Karpas-422 (cell line): ENCODE data around the gene LKAAEAR1. TPM values are rescaled to one million over a fixed set of nuclear protein-coding genes. Genes with fewer than 3 reads are reported as not detected.

Experiments
- DNase-seq: peaks from one replicate; pipeline ENCODE4 v3.0.0-alpha.2; 2015
- H2AFZ ChIP-seq: fragments of 200-600 bp; sonication (generic); 2 replicates; pipeline ENCODE4 v1.6.1; 2014; ENCODE audit warnings: antibody characterized with exemption, low read length, mixed read lengths
- H3K27ac ChIP-seq: fragments of 200-600 bp; sonication (generic); 2 replicates; pipeline ENCODE4 v1.5.1; 2014; ENCODE audit warnings: mild to moderate bottlenecking, low read length, moderate library complexity
- H3K27me3 ChIP-seq: fragments of 200-600 bp; sonication (generic); 2 replicates; pipeline ENCODE4 v1.6.1; 2014; ENCODE audit warnings: low read length, mixed read lengths
- H3K36me3 ChIP-seq: fragments of 200-600 bp; sonication (generic); 2 replicates; pipeline ENCODE4 v1.6.1; 2014; ENCODE audit warnings: low read length, mixed read lengths; ENCODE audit not compliant: insufficient read depth
- H3K4me1 ChIP-seq: fragments of 200-600 bp; sonication (generic); 2 replicates; pipeline ENCODE4 v1.6.1; 2014; ENCODE audit warnings: mild to moderate bottlenecking, low read length, mixed read lengths
- H3K4me2 ChIP-seq: fragments of 200-600 bp; sonication (generic); 2 replicates; pipeline ENCODE4 v1.6.1; 2014; ENCODE audit warnings: low read length, low read depth, mild to moderate bottlenecking; ENCODE audit not compliant: poor library complexity, severe bottlenecking
- H3K4me3 ChIP-seq: fragments of 200-600 bp; sonication (generic); 2 replicates; pipeline ENCODE4 v1.5.1; 2014; ENCODE audit warnings: mild to moderate bottlenecking, antibody characterized with exemption, low read length, mixed read lengths
- H3K79me2 ChIP-seq: fragments of 200-600 bp; sonication (generic); 2 replicates; pipeline ENCODE4 v1.6.1; 2014; ENCODE audit warnings: mild to moderate bottlenecking, low read length, mixed read lengths
- H3K9ac ChIP-seq: fragments of 200-600 bp; sonication (generic); 2 replicates; pipeline ENCODE4 v1.6.0; 2014; ENCODE audit warnings: low read length
- H3K9me2 ChIP-seq: fragments of 200-600 bp; sonication (generic), shearing (Covaris generic); replicated peaks from 2 replicates; pipeline ENCODE4 v1.6.0; 2014; ENCODE audit warnings: mild to moderate bottlenecking, low read length, moderate library complexity; ENCODE audit not compliant: insufficient read depth
- H3K9me3 ChIP-seq: fragments of 300-700, 200-600 bp; sonication (generic); 2 replicates; pipeline ENCODE4 v1.6.1; 2014; ENCODE audit warnings: low read length, mixed read lengths
- H4K20me1 ChIP-seq: fragments of 200-600 bp; sonication (generic); 2 replicates; pipeline ENCODE4 v1.6.1; 2014; ENCODE audit warnings: mild to moderate bottlenecking, antibody characterized with exemption, low read length, low read depth; ENCODE audit not compliant: insufficient read depth
- total RNA-seq: library from RNA; depleted of rRNA; stranded (reverse); fragments of >200 nt; shearing (Covaris generic); gene quantifications from 2 replicates; pipeline ENCODE4 v1.2.3, GENCODE V29; 2014; ENCODE audit warnings: low replicate concordance

LKAAEAR1 gene
- total RNA-seq, 1 experiment from 2014 or later = not detected

DNA sequence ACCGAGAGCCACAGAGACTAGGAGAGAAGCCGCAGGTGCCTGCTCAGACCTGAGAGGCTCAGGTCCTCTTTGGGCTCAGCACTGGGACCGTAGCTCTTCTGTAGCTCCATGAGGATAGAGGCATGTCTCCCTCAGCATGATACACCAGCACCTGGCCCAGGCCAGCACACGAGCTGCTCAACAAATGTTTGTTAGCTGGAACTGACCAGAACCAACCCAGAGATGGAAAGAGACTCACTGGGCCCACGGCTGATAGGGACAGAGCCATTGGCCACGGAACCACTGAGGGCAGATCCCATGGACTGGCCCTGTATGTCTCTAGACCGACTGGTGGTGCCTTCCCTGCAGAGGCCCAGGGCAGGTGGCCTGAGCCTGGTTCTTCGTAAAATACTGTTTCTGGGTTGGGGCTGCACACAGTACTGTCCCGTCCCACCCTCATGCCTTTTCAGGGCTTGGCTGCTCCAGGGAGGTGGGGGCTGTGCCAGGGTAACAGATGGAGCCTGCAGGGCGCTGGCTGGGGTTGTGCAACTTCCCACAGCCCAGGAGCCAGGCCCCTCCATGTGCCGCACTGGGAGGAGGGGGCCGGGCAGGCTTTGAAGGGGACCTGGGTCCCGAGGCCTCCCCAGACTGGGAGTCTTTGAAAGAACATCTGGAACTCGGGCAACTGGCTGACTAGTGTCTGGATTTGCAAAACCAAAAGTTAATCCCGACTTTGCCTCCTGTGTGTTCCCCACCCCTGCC lies 43.0 kb downstream of the LKAAEAR1 start:
- Histone ChIP-seq H2AFZ (no peak overlapping the region), H3K79me2 (no peaks in the 10 kb centered on the region), H3K27me3 (no peaks in the 10 kb centered on the region), H3K9ac (no peak overlapping the region), H3K4me2 (no peak overlapping the region), H3K36me3 (no peaks in the 10 kb centered on the region), H3K9me3 (no peaks in the 10 kb centered on the region), H3K4me1 (peaks cover 35% of the 10 kb centered on the region), H3K27ac (no peak overlapping the region), H4K20me1 (peaks cover 3% of the 10 kb centered on the region; the same call in 1 of the 2 replicates), H3K9me2 (no peaks in the 10 kb centered on the region), H3K4me3 (no peak overlapping the region)
- no peak for DNase-seq

DNA sequence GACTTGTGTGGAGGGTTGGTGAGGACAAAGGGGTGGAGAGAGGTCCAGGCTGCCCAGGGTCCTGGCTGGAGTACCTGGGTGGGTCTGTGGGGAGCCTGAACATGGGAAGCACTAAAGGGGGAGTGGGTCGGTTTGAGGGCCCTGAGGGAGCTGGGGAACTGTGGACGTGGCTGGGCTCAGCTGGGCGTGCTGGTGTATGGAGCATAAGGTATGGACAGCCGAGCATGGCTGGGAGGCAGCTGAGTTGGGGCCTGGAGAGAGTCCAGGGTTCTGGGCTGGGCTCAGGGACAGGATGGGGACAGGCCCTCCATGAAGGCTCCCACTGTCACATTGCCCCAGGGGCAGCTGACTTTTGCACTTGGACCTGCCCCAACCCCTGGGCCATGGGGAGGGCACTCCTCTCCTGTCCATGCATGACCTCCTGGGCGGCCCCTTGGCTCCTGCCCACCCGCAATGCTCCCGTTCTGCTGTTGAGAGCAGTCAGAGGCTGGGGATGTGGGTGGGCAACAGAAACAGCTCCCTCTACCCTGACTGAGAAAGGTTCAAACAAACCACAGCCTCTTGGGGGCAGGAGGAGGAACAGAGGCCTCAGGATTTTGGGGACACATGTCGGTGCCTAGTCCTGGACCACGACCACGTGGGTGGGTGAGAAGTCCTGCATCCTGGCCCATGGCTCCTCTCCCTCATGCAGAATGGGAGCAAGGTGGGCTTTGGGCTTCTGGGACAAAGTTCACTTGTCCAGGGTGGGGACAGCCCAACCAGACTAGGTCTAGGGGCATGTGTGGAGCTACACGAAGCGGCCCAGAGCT lies 43.8 kb downstream of the LKAAEAR1 start:
- DNase-seq = no peak
- H3K27ac ChIP-seq = no peak overlapping the region
- no peaks in the 10 kb centered on the region for H3K9me3 ChIP-seq
- 0 out of 2 replicates have a peak, but pooled peaks cover 3% of the 10 kb centered on the region for H4K20me1 ChIP-seq
- no peaks in the 10 kb centered on the region for H3K27me3 ChIP-seq
- H3K4me1 ChIP-seq = peaks cover 41% of the 10 kb centered on the region
- H2AFZ ChIP-seq = no peak overlapping the region
- no peak overlapping the region for H3K4me3 ChIP-seq
- H3K9me2 ChIP-seq = no peaks in the 10 kb centered on the region
- no peak overlapping the region for H3K9ac ChIP-seq
- no peaks in the 10 kb centered on the region for H3K79me2 ChIP-seq
- no peaks in the 10 kb centered on the region for H3K36me3 ChIP-seq
- no peak overlapping the region for H3K4me2 ChIP-seq

DNA sequence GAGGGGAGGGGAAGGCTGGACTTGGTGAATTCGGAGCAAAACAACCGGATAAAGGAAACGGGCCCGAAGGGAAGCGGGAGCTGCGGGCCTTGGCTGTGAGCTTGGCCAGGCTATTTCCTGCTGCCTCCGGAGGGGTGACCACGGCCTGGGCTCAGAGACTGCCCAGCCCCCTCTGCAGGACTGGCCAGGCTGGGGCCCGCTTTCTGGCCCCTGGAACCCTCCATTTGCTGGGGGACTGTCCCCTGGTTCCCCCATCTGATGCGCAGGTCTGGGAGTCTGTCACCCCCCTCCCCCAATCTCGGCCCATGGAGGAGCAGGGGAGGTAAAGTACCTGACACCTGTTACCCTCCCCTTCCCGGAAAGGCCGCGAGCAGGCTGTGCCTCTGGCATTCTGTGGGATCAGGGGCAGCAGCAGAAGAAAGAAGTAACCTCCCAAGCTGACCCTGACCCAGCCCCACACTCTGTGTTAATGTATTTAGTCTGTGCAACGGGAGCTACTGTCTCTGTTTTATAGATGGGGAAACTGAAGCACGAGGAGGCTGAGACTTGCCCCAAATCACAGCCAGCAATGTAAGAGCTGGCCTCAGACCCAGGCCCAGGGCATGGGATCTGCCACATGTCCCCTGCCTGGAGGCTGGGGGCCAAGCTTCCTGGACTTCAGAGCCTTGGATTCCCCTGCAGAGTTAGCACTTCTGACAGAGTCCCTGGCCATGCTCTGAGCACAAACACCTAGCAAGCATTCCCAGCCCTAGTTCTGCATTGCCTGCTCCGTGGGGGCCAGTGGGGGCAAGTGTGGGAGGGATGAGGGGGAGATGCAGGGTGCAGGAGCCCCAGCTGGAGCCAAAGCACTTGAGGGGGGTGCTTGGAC lies 44.7 kb downstream of the LKAAEAR1 start:
- H3K9ac ChIP-seq = peak overlapping the region; percentile 79
- peak overlapping the region; percentile 73; the same call in 1 of the 2 replicates for H3K4me3 ChIP-seq
- 0 out of 2 replicates have a peak, but pooled peaks cover 3% of the 10 kb centered on the region for H4K20me1 ChIP-seq
- H3K27me3 ChIP-seq = no peaks in the 10 kb centered on the region
- no peak overlapping the region; the same call in 1 of the 2 replicates for H2AFZ ChIP-seq
- no peaks in the 10 kb centered on the region for H3K36me3 ChIP-seq
- no peaks in the 10 kb centered on the region for H3K9me3 ChIP-seq
- H3K9me2 ChIP-seq = no peaks in the 10 kb centered on the region
- no peak overlapping the region for H3K27ac ChIP-seq
- H3K4me1 ChIP-seq = peaks cover 50% of the 10 kb centered on the region
- peak overlapping the region; percentile 99 for H3K4me2 ChIP-seq
- no peak for DNase-seq
- no peaks in the 10 kb centered on the region for H3K79me2 ChIP-seq

DNA sequence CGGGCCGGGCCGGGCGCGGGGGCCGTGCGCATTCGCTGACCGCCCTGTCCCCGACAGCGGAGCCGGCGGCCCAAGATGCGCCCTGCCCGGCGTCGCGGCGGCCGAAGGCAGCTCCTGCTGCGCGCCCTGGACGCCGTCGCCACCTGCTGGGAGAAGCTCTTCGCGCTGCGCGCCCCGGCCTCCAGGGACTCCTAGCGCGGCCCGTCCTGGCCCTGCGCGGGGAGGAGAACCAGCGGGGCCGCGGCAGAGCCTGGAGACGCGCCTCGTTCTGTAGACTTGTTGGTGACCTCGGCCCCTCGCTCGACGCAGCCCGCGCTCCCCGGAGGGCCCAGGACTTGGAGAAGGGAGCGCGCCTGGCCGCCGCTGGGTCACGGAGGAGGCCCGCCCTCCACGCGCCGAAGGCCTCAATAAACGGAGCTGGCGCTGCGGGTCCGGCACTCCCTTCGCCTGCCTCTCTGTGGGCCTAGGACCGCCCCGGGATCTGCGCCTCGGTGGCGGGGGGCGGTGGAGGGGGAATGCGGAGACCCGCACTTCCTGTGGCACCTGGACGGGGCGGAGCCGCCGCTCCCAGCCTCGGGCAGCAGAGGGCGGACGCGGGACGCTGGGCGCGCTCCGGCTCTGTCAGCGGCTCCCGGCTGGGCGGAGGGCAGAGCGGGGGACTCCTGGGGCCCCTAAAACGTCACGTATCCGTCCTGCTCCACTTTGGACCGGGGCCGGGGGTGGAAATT lies 45.5 kb downstream of the LKAAEAR1 start:
- H2AFZ ChIP-seq = peak overlapping the region; percentile 98
- no peaks in the 10 kb centered on the region for H3K79me2 ChIP-seq
- no peaks in the 10 kb centered on the region for H3K9me2 ChIP-seq
- H3K4me2 ChIP-seq = peak overlapping the region; percentile 99
- H3K27ac ChIP-seq = peak overlapping the region; percentile 70
- DNase-seq = peak; percentile 92
- H3K9me3 ChIP-seq = no peaks in the 10 kb centered on the region
- peak overlapping the region; percentile 79 for H3K9ac ChIP-seq
- H3K27me3 ChIP-seq = no peaks in the 10 kb centered on the region
- H3K4me1 ChIP-seq = peaks cover 50% of the 10 kb centered on the region
- 0 out of 2 replicates have a peak, but pooled peaks cover 3% of the 10 kb centered on the region for H4K20me1 ChIP-seq
- no peaks in the 10 kb centered on the region for H3K36me3 ChIP-seq
- peak overlapping the region; percentile 73 for H3K4me3 ChIP-seq

DNA sequence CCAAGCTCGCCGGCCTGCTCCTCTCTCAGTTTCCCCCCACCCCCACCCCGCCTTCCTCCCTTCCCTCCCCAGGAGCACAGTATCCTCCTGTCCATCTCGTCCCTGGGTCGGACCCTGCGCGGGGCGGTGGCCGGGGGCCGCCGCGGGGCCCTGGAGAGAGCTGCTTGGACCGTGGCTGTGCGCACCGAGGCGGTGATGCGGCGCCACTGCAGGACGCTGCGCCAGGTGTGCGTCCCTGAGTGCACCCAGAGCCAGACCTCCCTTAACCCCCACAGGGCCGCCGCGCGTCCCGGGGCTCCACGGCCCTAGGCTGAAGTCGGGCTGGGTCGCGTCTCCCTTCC lies 46.0 kb downstream of the LKAAEAR1 start:
- Histone ChIP-seq H4K20me1 (0 out of 2 replicates have a peak, but pooled peaks cover 3% of the 10 kb centered on the region), H3K4me1 (peaks cover 50% of the 10 kb centered on the region), H3K36me3 (no peaks in the 10 kb centered on the region), H3K9ac (peak overlapping the region; percentile 79), H3K4me3 (peak overlapping the region; percentile 73), H3K4me2 (peak overlapping the region; percentile 99), H3K79me2 (no peaks in the 10 kb centered on the region), H3K9me2 (no peaks in the 10 kb centered on the region), H2AFZ (peak overlapping the region; percentile 98; the same call in 1 of the 2 replicates), H3K27ac (0 out of 2 replicates have a peak overlapping the region, but pooled peaks have one; percentile 70), H3K9me3 (no peaks in the 10 kb centered on the region), H3K27me3 (no peaks in the 10 kb centered on the region)
- DNase-seq = no peak

DNA sequence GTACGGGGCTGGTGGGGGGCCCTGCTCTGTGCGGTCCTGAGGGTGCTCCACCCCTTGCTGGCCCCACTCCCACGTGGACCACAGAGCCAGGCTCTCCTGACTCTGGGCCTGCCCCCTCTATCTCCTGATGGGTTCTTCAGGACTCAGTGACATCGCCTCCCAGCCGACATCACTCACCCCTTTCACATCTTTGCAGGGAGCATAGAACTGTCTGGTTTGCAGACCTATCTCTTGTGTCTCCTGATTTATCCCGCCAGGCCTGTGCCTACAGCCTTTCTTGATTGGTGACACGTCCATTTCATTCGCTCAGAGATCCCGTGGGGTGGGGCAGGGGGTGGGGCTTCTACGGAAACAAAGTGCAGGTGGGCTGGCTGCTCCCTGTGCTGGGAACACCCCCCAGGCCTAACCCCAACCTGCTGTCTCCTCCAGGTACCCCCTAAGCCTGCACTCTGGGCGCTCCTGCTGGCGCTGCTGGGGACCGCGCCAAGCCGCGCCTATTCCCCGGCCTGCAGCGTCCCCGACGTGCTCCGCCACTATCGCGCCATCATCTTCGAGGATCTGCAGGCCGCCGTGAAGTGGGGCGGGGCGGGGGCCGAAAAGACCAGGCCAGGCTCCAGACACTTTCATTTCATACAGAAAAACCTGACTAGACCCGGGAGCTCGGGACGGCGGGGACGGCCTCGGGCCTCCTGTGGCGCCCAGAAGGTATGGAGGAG lies 46.5 kb downstream of the LKAAEAR1 start:
- no peaks in the 10 kb centered on the region for H3K9me2 ChIP-seq
- peak overlapping the region; percentile 73; the same call in 1 of the 2 replicates for H3K4me3 ChIP-seq
- no peak overlapping the region for H3K27ac ChIP-seq
- no peaks in the 10 kb centered on the region for H3K79me2 ChIP-seq
- H3K4me1 ChIP-seq = peaks cover 50% of the 10 kb centered on the region
- H2AFZ ChIP-seq = no peak overlapping the region
- 0 out of 2 replicates have a peak, but pooled peaks cover 3% of the 10 kb centered on the region for H4K20me1 ChIP-seq
- peak overlapping the region; percentile 79; the same call in 1 of the 2 replicates for H3K9ac ChIP-seq
- no peaks in the 10 kb centered on the region for H3K9me3 ChIP-seq
- peak; percentile 67 for DNase-seq
- H3K4me2 ChIP-seq = peak overlapping the region; percentile 99
- H3K27me3 ChIP-seq = no peaks in the 10 kb centered on the region
- no peaks in the 10 kb centered on the region for H3K36me3 ChIP-seq

DNA sequence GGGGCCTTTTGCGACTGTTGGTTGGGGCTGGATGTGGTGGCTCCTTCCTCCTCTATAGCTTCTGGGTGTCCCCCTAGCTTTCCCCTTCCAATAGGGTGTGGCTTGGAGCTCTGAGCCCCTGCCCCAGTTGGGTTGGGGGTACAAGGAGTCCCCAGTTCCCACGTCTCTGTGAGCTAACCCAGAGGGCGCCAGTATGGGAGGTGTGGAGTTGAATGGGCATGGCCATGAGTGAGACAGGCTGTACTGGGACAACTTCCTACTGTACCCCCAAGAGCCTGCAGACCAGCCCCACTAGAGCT lies 47.0 kb downstream of the LKAAEAR1 start:
- no peaks in the 10 kb centered on the region for H3K27me3 ChIP-seq
- H2AFZ ChIP-seq = no peak overlapping the region
- no peaks in the 10 kb centered on the region for H3K9me3 ChIP-seq
- H3K27ac ChIP-seq = no peak overlapping the region
- no peaks in the 10 kb centered on the region for H3K9me2 ChIP-seq
- H4K20me1 ChIP-seq = 0 out of 2 replicates have a peak, but pooled peaks cover 3% of the 10 kb centered on the region
- no peak overlapping the region for H3K9ac ChIP-seq
- no peaks in the 10 kb centered on the region for H3K79me2 ChIP-seq
- peak overlapping the region; percentile 99 for H3K4me2 ChIP-seq
- no peak overlapping the region for H3K4me3 ChIP-seq
- peaks cover 50% of the 10 kb centered on the region for H3K4me1 ChIP-seq
- H3K36me3 ChIP-seq = no peaks in the 10 kb centered on the region
- no peak for DNase-seq
